Astrocyte of the spinal cord (primary cell): ENCODE results near the gene RNF4.

Experiments used
- DNase-seq: peaks from one replicate; pipeline ENCODE4 v3.0.0; 2011; ENCODE audit warnings: low read depth, low spot score
- H3K4me3 ChIP-seq: 2 replicates; pipeline ENCODE4 v1.5.1; 2011; ENCODE audit warnings: low read depth, mild to moderate bottlenecking, low read length, moderate library complexity
- in situ Hi-C: cut with HindIII; loops from 2 replicates; pipeline ENCODE4 v1.10.0; 2017; ENCODE audit warnings: low sequenced_read_pairs
- TF ChIP-seq, protein P1 (sequence below): IDR thresholded peaks from 2 replicates; pipeline ENCODE4 v1.5.1; 2012; ENCODE audit warnings: low read depth, mild to moderate bottlenecking, low read length, inconsistent platforms

Gene RNF4

DNA sequence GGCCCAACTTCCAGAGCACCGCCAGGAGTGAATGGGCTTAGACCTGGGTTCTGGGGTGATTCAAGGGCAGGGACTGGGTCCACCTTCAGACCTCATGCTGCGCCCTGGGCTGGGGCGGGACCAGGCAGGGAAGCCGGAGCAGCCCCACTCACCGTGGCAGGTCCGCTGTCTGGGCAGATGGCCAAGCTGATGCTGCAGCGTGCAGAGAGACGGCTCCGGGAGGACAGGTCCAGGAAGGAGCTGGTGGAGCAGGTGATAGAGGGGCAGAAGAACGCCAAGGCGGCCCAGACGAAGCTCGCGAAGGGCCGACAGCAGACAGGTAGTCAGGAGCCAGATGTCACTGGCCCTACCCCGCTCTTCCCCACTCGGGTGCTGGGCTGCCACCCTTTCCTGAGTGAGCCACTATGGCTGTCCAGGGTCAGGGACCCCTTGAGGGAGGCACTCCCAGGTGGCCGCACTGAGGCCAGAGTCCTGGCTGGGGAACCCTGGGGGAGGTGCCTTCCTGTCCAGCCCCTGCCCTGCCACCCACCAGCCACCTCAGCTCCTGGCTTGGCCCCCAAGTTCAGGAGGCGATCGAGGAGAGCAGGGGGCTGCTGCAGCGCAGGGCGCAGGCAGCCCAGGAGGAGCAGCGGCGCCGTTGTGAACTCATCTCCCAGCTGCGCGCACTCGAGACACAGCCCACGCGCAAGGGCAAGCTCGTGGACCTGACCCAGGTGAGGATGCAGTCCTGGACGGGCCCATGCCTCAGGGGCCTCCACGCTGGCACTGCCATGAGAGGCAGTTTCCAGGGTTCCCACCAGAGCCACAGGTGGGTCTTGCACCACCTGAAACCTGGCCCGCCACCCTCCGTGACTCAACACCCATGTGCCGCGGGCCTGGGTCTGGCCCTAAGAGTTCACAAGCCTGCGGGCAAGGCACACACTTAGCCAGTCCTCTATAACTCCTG, 10.1 kb upstream of the RNF4 start:
- in situ Hi-C loops = no loop called here
- TF ChIP-seq, protein P1, sequence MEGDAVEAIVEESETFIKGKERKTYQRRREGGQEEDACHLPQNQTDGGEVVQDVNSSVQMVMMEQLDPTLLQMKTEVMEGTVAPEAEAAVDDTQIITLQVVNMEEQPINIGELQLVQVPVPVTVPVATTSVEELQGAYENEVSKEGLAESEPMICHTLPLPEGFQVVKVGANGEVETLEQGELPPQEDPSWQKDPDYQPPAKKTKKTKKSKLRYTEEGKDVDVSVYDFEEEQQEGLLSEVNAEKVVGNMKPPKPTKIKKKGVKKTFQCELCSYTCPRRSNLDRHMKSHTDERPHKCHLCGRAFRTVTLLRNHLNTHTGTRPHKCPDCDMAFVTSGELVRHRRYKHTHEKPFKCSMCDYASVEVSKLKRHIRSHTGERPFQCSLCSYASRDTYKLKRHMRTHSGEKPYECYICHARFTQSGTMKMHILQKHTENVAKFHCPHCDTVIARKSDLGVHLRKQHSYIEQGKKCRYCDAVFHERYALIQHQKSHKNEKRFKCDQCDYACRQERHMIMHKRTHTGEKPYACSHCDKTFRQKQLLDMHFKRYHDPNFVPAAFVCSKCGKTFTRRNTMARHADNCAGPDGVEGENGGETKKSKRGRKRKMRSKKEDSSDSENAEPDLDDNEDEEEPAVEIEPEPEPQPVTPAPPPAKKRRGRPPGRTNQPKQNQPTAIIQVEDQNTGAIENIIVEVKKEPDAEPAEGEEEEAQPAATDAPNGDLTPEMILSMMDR = no peak
- no peak overlapping the region for H3K4me3 ChIP-seq
- DNase-seq = no peak

DNA sequence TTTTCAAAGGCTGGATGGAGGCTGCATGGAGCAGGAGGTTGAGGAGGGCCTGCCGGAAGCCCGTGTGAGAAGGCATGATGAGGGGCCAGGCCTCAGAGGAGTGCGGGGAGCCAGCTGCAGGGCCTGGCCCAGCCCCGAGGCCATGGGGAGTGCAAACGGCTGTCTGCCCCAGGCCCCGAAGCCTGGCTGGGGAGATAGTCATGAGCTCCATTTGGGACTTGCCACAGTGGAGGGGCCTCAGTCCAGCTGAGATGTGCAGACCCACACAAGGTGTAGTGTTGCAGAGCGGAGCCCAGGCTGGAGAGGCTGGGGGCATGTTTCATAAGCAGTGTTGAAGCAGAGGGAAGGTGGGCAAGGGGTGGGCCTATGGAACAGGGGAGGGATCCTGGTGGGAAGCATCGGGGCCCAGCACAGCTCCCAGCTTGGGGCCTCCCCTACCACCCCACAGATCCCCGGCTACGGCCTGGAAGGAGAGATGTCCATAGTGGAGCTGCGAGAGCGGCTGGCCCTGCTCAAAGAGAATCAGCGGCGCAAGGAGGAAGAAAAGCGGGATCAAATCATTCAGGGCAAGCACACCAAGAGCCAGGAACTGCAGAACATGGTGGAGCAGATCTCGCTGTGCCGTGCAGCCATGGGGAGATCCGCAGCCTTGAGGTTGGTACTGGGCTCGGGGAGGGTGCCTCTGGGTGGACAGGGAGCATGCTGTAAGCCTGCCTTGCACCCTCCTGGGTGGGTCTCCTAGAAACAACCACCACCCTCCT, 9.1 kb upstream of the RNF4 start:
- H3K4me3 ChIP-seq = no peak overlapping the region
- in situ Hi-C loops = no loop called here
- TF ChIP-seq, protein P1 = no peak
- DNase-seq = no peak

DNA sequence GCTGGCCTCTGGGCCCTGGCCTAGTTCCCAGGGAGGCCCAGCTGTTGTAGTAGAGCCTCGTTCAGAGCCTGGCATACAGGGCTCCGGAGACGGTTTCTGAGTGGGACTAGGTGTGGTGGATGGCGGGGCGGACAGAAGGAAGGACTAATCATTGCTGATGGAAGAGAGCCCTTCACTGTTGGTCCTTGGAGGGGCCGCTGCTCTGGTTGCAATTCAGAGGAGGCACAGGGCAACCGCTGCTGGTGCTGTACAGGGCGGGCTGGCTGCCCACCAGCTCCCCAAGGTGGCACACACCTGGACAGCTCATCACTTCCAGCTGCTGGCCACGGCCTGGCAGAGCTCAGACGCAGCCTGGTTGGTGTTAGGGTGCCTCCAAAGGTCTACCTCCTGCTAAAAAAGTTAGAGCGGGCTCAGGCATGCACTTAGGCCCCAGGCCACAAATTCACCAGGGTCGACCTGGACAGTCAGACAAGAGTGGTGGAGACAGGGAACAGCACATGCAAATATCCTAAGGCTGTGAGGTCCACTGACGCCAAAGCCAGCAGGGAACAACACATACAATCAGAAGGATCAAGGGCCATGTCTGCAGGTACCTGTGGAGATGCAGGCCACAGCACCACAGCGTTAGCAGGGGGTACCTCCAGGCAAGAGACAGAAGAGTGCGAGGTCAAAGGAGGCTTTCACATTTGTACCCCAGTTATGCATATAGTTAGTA, 7.5 kb upstream of the RNF4 start:
- in situ Hi-C loops = no loop called here
- TF ChIP-seq, protein P1 = no peak
- no peak for DNase-seq
- no peak overlapping the region for H3K4me3 ChIP-seq

DNA sequence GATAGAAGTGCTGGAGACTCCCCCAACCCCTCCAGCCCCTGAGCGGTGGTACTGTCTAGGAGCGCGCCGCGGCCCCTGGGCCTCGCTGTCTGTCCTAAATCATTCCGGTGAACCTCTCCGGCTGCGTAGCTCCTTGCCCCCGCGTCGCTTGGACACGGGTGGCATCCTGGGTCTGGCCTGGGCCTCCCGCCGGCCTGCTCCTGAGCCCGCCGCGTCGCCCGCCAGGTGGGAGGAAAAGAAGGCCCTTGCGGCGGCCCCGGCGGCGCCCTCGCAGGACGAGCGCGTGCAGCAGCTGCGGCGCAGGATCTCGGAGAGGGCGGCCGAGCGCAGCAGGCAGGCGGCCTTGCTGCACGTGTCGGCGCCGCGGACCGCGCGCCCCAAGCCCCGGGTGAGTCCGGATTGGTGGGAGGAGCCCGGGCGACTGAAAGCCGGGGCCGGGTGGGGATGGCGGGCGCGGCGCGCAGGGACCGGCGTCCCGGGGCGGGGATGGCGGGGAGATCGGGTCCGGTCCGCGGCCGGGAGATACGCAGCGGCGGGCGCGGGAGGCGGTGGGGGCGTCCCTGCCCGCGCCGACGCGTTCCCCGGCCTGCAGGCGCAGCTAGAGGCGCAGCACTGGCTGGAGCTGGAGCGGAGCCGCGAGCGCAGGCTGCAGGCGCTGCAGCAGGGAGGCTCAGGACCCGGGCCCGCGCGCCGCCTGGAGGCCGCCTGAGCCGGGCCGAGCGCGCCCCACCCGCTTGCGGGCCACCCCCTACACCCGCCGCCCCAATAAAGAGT, 6.5 kb upstream of the RNF4 start:
- in situ Hi-C loops = no loop called here

DNA sequence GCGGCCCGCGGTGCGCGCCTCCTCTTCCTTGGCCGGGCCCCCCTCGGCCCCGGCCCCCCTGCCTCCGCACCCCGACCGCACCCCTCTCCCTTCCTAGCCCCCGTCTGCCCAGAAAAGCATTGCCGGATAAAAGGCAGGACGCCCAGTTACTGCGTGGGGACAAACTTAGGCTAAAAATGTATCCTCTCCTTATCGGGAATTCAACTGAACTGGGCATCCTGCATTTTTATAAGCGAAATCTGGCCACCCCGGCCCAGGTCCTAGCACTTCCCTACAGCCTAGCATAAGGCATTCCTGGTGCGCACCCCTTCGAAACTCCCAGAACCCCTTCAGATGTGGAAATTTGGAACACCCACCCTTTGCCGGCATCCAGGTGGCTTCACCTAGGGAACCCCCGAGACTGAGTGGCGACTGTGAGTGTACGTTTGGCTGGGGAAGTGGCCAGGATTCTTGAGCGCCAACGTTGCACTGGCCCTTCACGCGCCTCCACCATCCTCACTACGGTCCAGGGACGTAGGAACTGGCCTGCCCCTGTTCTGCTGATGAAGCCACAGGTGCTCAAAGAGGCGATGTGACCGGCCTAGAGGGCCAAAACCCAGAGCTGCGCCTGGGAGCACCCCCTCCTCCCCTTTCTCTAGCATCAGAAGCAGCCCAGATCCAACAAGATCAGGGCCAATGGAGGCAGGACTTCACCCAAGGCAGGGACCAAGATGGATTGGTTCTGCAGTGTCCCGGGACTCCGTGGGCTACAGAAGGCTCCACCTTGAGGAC, 5.7 kb upstream of the RNF4 start:
- in situ Hi-C loops = no loop called here
- TF ChIP-seq, protein P1 = no peak
- no peak for DNase-seq
- H3K4me3 ChIP-seq = peak overlapping the region; percentile 12

More for the DNA sequence above, 6.5 kb upstream of the RNF4 start:
- TF ChIP-seq, protein P1 = peak; percentile 37
- H3K4me3 ChIP-seq = peak overlapping the region; percentile 13
- DNase-seq = peak; percentile 64
